Fibroblast of peridontal ligament (primary cell): ENCODE results near the gene CHMP4B.

Experiments used
- DNase-seq: peaks from one replicate; pipeline ENCODE4 v3.0.0-alpha.2; 2010; ENCODE audit errors: extremely low read depth

Gene CHMP4B

DNA sequence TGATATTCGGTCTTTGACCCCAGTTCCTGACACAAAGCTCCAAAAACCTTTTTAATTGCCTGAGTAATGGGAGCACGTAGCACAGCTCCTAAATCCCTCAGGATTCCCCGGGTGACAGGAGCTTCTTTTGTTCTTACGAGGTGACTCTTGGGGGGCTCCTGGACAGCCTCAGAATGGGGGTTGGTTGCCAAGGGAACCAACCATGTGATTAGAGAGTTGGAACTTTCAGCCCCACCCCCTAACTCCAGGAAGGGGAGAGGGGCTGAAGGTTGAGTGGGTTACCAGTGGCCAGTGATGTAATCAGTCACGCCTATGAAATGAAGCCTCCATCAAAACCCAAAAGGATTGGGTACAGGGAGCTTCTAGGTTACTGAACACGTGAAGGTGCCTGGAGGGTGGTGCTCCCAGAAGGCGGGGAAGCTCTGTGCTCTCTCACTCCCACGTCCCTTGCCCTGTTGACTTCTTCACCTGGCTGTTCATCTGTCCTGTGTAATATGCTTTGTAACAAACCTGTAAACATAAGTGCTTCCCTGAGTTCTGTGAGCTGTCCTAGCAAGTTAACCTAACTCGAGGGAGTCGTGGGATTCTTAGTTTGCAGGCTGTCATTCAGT, 89.5 kb downstream of the CHMP4B start:
- no peak for DNase-seq

DNA sequence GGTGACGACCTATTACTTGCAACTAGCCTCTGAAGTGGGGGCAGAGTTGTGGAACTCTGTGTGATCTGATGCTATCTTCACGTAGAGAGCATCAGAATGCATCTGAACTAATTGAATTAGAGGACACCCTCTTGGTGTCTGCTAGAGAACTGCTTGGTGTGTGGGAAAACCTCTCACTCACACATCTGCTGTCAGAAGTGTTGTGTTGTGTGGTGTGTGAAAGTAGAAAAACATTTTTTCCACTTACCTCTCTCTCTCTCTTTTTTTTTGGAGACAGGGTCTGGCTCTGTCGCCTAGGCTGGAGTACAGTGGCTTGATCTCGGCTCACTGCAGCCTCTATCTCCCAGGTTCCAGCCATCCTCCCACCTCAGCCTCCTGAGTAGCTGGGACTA, 90.0 kb downstream of the CHMP4B start:
- no peak for DNase-seq

DNA sequence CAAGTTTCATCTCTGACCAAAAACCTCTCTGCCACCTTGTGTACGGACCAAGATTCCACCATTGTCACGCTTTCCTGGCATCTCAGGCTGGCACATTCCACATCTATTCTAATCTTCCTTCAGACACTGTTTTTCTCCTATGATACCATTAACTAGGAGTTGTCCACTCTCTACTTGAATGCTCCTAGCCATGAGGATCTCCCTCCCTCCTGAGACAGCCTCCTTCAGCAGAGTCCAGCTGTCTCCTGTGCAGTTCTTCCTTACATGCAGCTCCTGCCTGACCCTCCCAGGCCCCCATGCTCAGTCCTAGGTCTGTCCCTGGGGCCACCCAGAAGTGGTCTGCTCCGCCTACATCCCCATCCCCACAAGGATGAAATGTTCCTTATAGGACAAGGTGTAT, 90.9 kb downstream of the CHMP4B start:
- DNase-seq: no peak
